GM19468 (cell line): Measurements from ENCODE around the gene GFRA1.
"Not testable (repeated sequence)": the region's sequence is repeated elsewhere in the genome, so short reads cannot be mapped to it uniquely, and the experiment has no call there.

ENCODE experiments used
- ATAC-seq: cut with Tn5 transposase; IDR thresholded peaks from one replicate; pipeline ENCODE4 v1.9.1; 2021; ENCODE audit warnings: mild to moderate bottlenecking, moderate library complexity, moderate number of reproducible peaks; ENCODE audit not compliant: unreplicated experiment; ENCODE audit errors: extremely low read depth

GFRA1 gene

GRCh38 chr10:116049974-116050304 is 223.1 kb downstream of the GFRA1 start:
- no peak for ATAC-seq

GRCh38 chr10:116049158-116049973 is 223.6 kb downstream of the GFRA1 start:
- no peak for ATAC-seq

GRCh38 chr10:116045366-116046356 is 227.3 kb downstream of the GFRA1 start:
- no peak for ATAC-seq

- ATAC-seq, result no peak
These were observed 228.2 kb downstream of the GFRA1 start for GRCh38 chr10:116044801-116045248.

- no peak for ATAC-seq
These were observed 229.1 kb downstream of the GFRA1 start for GRCh38 chr10:116043861-116044260.

GRCh38 chr10:116043304-116043703 is 229.7 kb downstream of the GFRA1 start:
- ATAC-seq, result no peak

GRCh38 chr10:116041948-116042347 is 231.1 kb downstream of the GFRA1 start:
- no peak for ATAC-seq

- ATAC-seq, result no peak
These were observed 233.4 kb downstream of the GFRA1 start for GRCh38 chr10:116039612-116040011.

- ATAC-seq, result no peak
These were observed 234.7 kb downstream of the GFRA1 start for GRCh38 chr10:116038259-116038658.

GRCh38 chr10:116035406-116035805 is 237.6 kb downstream of the GFRA1 start:
- ATAC-seq, result not testable (repeated sequence)

GRCh38 chr10:116030576-116030975 is 242.4 kb downstream of the GFRA1 start:
- no peak for ATAC-seq

- no peak for ATAC-seq
These were observed 243.2 kb downstream of the GFRA1 start for GRCh38 chr10:116029826-116030225.

GRCh38 chr10:116027355-116027754 is 245.7 kb downstream of the GFRA1 start:
- ATAC-seq, result no peak

GRCh38 chr10:116026725-116027124 is 246.3 kb downstream of the GFRA1 start:
- ATAC-seq, result no peak

- no peak for ATAC-seq
These were observed 246.7 kb downstream of the GFRA1 start for GRCh38 chr10:116026315-116026714.

- ATAC-seq, result no peak
These were observed 248.6 kb downstream of the GFRA1 start for GRCh38 chr10:116024271-116024878.

- ATAC-seq, result no peak
These were observed 255.6 kb downstream of the GFRA1 start for GRCh38 chr10:116017405-116017804.

- no peak for ATAC-seq
These were observed 257.2 kb downstream of the GFRA1 start for GRCh38 chr10:116015583-116016333.

GRCh38 chr10:116014871-116015582 is 258.0 kb downstream of the GFRA1 start:
- ATAC-seq, result no peak
